DMS 273 treated with DMSO at 0.1 percent for 48 hours (cell line): Measurements from ENCODE around the gene RSPH3.
"Not testable (repeated sequence)": the region's sequence is repeated elsewhere in the genome, so short reads cannot be mapped to it uniquely, and the experiment has no call there.

Experiments
- DNase-seq: peaks from one replicate; lab custom pipeline; 2025; lab: John Stamatoyannopoulos, UW

Gene RSPH3

DNA sequence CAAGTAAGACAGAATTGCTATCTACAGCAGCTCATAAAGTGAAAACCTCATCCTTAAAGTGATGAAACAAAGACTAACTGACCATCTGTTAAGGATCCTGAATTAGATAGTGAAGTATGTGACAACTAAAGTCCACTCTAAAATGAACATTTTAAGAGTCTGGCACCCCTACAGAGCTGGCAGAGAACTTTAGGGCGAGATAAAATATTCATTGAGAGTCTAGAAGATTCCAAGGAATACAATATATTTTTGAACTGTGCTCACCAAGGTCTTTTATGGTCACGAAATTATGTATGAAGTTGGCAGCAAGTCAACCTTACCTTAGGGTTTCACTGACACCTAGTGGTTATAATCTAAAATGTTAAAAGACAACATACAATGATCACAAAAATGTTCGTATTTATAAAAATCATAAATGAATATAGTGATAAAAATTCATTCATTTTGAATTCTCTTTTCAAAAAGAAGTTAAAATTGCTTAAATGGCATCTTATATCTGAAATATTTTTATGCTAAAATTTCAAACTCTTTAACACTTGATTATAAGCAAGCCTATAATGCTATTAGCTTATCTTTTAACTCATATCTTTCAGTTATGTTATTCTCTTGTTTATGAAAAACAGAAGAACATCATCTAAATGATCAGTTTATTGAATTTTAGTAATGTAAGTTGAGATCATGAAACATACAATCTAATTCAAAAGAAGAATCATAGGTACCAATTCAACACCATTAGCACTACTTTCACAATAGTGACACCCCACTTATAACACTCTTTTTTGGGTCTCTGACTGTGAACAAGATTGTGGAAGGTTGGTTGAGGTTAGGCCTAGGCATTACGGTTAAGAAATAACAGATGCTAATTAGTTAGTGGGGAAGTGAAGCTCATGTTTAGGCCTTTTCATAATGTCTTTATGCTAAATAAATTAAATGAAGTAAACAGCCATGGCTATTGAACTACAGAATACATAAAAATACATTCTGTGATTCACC lies 27.5 kb downstream of the RSPH3 start:
- peak; percentile 58 for DNase-seq

DNA sequence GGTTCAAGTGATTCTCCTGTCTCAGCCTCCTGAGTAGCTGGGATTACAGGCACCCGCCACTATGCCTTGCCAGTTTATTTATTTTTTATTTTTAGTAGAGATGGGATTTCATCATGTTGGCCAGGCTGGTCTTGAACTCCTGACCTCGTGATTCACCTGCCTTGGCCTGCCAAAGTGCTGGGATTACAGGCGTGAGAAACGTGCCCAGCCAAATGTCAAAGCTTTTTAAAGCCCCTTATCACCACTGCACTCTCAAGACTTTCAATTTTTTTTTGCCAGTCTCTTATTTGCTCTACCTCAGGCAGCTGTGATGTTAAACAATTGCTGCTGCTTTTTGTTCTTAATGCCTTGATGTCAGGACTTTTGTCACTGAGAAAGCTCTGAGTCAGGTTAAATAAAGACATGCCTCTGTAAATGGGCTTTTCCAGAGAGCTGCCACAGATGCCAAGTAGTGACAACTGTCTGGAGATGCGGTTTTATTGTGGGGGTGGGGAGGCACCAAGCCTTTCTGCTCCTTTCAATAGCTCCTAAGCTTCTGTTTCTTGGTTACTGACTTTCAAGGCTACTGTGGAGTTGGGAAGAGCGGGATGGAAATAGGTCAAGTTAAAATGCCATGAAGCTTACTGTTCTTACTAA lies 29.2 kb downstream of the RSPH3 start:
- DNase-seq: no peak

DNA sequence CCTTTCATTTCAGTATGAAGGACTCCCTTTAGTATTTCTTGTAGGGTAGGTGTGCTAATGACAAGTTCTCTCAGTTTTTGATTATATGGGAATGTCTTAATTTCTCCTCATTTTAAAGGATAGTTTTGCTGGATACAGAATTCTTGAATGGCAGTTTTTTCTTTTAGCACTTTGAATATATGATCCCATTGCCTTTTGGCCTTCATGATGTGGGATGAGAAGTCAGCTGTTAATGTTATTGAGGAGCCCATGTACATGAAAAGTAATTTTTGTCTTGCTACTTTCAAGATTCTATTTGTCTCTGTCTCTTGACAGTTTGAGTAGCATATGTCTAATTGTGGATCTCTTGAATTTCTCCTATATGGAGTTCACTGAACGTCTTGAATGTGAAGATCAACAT lies 30.9 kb downstream of the RSPH3 start:
- no peak for DNase-seq

DNA sequence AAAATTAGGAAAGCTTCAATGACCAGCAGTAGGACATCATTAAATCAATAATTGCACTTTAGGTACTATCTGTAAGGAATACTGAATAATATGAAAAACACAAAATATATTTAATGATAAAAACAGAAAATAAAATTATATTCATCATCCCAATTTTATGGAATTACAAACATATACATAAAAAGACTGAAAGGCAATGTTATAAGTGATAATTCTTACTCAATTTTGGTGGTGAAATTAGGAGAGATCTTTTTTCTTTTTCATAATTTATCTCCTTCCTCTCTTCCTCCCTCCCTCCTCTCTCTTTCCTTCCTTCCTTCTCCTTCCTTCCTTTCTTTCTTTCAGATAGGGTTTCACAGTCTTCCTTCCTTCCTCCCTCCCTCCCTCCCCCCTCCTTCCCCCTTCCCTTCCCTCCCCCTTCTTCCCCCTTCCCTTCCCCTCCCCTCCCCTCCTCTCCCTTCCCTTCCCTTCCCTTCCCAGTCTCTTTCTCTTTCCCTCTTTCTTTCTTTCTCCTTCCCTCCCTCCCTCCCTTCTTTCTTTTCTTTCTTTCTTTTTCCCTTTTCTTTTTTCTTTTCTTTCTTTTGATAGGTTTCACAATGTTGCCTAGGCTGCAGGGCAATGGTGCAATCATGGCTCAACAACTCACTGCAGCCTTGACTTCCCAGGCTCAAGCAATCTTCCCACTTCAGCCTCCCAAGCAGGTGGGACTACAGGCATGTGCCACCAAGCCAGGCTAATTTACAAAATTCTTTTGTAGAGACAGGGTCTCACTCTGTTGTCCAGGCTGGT lies 36.8 kb downstream of the RSPH3 start:
- no peak for DNase-seq

DNA sequence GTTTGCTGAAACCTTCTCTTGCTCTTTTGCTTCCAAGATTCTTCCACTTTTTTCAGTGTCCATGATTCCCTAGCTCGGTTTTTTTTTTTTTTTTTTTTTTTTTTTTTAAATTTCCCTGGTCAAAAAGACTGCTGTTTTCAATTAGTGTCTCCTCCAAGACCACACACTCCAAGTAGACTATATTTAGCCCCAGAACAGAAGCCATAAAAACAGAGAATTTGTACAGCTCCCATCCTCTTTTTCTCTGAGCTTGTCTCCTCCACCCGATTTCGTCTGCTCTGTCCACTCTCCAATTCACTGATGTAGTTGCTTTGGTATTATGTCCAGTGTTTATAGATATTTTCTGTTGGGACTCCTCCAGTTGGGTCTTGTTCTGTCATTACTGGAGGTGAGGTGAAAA lies 37.6 kb downstream of the RSPH3 start:
- no peak for DNase-seq

DNA sequence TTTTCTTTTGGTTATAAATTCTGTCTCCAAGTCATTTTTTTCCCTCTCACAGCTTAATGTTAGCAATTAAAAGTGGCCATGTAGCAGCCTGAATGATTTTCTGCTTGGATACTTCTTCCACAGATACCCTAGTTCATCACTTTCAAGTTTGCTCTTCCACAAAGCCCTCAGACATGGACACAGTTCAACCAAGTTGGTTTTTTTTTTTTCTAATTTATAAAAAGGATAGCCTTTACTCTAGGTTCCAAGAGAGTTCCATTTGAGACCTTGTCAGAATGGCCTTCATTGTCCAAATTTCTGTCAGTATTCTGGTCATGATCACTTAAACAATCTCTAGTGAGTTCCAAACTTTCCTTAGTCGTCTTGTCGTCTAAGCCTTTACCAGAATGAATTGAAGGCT lies 40.0 kb downstream of the RSPH3 start:
- DNase-seq: no peak

DNA sequence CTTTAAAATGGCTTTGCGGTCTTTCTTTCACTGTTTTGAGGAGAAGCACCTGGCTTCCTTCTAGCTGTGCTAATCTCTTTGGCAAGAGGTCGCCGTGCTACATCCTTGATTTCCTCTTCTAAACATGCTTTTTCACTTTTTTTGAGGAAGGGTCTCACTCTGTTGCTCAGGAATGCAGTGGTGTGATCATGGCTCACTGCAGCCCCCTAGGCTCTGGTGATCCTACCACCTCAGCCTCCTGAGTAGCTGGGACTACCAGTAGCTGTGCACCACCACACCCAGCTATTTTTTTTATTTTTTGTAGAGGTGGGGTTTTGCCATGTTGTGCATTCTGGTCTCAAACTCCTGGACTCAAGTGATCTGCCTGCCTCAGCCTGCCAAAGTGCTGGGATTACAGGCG lies 40.5 kb downstream of the RSPH3 start:
- no peak for DNase-seq

DNA sequence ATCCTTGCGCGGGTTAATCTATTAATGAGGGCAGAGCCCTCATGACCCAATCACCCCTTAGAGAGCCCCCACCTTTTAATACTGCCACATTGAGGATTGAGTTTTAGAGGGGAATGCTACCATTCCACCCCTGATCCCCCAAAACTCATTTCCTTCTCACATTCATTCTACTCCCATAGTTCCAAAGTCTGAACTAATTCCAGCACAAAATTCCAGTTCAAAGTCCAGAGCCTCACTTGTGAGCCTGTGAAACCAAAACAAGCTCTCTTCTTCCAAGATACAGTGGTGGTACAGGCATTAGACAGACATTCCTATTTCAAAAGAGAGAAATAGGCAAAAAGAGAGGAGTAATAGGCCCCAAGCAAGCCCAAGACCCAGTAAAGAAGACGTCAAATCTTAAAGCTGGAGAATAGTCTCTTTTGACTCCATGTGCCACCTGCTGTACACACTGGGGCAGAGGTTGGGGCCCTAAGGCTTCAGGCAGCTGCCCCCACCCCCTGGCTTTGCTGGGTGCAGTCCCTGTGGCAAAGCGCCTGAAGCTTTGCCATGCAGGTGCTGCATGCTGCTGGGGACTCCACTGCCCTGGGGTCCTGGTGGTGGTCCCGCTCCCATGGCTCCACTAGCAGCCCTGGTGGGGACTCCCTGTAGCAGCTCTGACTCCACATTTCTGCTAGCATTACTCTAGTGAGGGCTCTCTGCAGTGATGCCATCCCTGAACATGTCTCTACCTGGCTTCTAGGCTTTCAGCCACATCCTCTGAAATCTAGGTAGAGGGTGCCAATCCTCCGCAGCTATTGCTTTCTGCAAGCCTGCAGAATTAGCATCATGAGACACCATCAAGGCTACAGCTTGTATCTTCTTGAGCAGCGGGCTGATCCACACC lies 41.3 kb downstream of the RSPH3 start:
- DNase-seq: no peak

DNA sequence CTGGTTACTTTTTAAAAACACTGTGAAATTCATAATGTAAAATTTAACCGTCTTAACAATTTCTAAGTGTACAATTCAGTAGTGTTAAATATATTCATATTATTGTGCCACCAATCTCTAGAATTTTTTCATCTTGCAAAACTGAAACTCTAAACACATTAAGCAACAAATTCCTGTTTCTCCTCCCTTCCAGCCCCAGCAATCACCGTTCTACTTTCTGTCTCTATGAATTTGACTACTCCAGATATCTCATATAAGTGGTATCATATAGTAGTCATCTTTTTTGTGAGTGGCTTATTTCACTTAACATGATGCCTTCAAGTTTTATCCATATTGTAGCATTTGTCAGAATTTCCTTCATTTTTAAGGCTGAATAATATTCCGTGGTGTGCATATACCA lies 44.7 kb downstream of the RSPH3 start:
- DNase-seq: no peak

DNA sequence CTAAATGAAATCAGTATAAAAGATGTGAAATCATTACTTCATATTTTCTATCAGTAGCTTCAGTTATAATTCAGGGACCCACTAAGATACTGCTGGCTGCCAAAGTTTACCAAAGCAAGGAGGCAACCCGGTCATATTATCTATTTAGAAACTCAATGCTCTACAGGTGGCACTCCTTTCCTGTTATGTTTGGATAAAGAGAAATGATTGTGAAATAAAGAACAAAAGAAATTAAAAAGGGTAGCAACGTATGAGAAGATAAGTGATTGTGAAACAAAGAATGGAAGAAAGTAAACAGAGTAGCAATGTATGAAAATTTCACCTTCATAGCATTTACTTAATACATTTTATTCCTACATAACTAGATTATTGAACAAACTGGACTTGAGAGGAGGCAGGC lies 45.2 kb downstream of the RSPH3 start:
- DNase-seq: no peak

DNA sequence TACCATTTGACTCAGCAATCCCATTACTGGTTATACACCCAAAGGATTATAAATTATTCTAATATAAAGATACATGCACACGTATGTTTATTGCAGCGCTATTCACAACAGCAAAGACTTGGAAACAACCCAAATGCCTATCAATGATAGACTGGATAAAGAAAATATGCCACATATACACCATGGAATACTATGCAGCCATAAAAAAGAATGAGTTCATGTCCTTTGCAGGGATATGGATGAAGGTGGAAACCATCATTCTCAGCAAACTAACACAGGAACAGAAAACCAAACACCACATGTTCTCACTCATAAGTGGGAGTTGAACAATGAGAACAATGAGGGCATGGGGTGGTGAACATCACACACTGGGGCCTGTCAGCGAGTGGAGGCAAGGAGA lies 48.0 kb downstream of the RSPH3 start:
- not testable (repeated sequence) for DNase-seq

DNA sequence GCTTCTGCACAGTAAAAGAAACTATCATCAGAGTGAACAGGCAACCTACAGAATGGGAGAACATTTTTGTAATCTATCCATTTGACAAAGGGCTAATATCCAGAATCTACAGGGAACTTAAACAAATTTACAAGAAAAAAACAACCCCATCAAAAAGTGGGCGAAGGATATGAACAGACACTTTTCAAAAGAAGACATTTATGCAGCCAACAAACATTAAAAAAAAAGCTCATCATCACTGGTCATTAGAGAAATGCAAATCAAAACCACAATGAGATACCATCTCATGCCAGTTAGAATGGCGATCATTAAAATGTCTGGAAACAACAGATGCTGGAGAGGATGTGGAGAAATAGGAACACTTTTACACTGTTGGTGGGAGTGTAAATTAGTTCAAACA lies 48.4 kb downstream of the RSPH3 start:
- not testable (repeated sequence) for DNase-seq

DNA sequence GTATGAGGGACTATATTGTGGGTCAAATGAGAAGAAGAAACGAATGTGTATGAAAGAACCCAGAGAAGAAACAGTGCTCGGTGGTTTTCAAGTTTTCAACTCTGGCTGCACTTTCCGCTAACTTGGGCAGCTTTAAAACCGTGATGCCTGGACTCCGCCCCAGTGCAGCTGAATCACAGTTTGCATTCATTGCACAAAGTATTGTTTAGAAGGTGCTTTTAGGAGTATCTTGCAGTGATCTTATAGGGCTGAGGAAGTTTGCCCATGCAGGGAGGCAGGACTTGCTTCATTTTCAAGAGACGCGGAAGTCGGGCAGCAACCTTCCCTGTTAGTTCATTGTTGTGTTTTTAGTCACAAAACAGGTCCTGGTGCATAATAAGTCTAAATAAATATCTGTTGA lies 52.7 kb downstream of the RSPH3 start:
- DNase-seq: no peak

DNA sequence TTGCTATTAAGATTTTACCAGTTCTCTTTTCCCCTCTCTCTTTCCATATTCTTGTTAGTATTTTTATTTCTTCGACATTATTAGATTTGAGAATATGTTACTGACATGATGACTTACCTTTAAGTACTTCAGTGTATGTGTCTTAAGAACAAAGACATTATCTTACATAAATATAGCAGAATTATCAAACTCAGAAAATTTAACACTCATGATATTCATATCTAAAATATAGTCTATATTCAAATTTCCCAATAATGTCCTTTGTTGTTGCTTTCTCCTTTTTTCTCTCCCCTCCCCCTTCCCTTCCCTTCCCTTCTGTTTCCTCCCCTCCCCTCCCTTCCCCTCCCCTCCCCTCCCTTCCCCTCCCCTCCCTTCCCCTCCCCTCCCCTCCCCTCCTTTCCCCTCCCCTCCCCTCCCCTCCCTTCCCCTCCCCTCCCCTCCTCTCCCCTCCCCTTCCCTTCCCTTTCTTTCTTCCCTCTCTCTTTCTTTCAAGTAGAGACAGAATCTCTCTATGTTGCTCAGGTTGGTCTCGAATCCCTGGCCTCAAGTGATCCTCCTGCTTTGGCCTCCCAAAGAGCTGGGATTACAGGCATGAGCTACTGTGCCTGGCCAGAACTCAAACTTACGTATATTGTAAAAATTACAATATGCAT lies 56.5 kb downstream of the RSPH3 start:
- DNase-seq: no peak

DNA sequence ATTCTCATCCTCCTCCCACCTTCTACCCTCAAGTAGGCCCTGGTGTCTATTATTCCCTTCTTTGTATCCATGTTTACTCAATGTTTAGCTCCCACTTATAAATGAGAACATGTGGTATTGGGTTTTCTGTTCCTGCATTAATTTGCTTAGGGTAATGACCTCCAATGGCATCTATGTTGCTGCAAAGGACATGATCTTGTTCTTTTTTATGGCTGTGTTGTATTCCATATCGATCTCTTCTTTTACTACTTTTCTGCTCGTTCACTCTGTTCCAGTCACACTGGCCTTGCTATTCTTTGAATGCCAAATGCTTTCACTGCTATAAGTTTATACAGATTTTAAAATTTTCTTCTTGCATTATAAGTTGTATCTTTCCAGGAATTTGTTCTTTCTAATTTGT lies 57.7 kb downstream of the RSPH3 start:
- DNase-seq: no peak

DNA sequence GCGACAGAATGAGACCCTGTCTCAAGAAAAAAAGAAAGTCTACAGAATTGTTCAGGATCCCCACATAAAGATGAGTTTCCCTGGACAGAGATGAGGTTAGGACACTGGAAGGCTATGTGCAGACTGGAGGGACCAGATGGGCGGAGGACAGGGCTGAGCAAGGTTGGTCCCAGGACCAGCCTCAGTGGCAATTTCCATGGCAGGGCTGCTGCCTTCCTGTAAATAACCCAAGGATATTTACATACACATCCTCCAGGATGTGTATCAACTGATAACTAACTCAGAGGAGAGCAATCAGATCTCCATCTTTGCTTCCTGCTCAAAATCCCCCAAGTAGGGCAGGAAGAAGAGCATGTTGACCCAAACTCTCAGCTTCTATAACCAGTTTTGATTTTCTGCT lies 58.8 kb downstream of the RSPH3 start:
- DNase-seq: no peak

DNA sequence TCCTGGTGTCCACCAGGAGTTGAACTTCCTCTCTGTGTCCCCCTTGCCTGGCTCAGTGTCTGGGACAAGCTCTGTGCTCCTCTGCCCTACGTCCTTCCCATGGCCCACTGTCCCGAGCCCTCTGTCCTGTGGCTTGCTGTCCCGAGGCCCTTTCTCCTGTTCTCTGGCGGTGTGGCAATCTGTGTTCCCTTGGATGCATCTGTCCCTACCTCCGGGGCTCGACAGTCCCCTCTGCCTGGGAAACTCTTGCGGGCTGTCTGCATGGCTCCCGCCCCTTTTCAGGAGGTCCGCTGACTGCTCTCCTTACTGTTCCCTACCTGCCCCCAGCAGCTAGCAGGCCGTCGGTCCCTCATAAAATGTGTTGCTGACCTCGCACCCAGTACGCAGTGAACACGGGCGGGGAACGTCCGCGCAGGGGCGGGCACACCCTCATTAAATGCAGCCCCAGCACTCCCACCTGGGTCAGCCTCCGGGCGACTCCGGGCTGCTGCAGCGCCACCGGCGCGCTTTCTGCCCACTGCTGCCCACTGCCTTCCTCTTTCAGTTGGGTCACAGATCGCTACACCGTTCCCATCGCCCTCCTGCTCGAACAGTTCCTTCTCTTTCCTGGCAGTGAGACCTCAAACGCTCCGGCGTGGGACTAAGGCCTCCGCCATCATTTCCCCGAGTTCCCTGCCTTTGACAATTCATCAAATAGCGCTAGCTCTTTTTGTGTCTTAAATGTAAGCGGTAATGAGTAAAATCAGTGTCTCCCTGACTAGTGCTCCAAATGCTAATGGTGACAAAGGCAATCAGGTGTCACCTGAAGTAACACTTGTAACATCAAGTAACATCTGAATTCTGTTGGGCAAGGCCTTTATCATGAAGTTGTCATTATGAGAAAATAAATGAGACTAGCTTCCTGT lies 60.5 kb downstream of the RSPH3 start:
- no peak for DNase-seq

DNA sequence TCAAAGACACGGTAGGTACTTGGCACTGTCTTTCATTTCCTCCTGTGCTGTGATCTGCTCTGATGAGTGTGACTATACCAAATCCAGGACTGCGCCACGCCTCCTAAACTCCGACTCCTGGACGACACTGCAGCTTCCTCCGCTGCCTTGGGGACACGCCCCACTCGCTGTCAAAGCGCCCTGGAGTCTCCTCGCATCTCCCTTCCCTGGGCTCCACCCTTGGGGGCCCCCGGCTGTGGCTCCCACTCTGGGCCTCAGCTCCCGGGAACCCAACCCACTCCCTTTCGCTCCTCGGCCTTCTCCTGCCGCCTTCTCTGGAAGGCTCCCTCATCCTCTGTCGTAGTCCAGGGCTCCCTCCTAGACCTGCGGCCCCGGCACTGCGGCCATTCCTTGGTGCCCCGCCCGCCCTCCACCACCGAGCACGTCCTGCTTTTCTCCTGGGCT lies 61.2 kb downstream of the RSPH3 start:
- no peak for DNase-seq

DNA sequence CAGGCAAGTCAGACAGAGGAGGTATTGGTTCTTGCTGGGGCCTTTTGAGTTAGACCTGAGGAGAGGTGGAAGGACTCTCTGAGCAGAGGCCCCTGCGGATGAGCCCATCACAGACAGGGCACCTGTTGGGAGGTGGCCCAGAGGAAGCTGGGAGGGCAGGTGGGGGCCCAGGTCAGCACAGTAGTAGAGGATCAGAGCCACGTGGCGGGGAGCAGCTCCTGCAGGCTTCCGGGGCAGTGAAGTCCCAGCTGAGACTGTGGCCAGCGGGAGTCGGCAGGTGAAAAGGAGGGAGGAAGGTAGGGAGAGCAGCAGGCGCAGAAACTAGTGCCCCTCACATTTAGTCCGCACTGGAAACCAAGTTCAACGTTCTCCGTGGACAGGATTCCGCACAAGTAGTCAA lies 61.8 kb downstream of the RSPH3 start:
- no peak for DNase-seq

DNA sequence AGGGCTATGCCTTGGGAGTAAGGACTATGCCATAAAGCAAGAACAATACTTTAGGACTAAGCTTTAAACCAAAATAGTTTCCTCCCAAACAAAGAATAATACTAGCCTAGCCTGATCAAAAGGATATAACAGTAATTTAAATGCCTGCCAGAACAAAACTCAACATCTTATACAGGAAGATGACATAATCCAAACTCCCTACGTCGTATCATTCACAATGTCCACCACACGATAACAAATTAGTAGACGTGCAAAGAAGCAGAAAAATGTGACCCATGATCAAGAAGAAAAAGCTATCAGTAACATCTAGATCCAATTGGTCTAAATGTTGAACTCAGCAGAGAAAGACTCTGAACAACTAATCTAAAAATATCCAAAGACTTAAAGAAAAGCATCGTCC lies 65.8 kb downstream of the RSPH3 start:
- DNase-seq: no peak
